Heart left ventricle (tissue), 16 donors: ENCODE data around the gene C1orf141. TPM values are rescaled to one million over a fixed set of nuclear protein-coding genes. Genes with fewer than 3 reads are reported as not detected.

ENCODE experiments used
- ATAC-seq, 4 donors: fragments of 200-7000 bp; cut with Tn5 transposase; one replicate each; pipeline ENCODE4 v1.9.1; 2020 to 2022; ENCODE audit warnings: moderate library complexity in 4 of 4, mild to moderate bottlenecking in 3 of 4, moderate number of reproducible peaks in 1 of 4
- DNase-seq, 5 donors: peaks; one replicate each; pipeline ENCODE4 v3.0.0-alpha.2; 2020
- H3K27ac ChIP-seq, 12 donors: fragments of 200-600 bp; sonication (generic) in 4 of 12; one replicate each; pipeline versions ENCODE4 v1.5.0 to v1.8.0; 2016 to 2022; ENCODE audit warnings: mild to moderate bottlenecking in 2 of 12
- H3K27me3 ChIP-seq, 9 donors: fragments of 200-600 bp; sonication (generic) in 2 of 9; one replicate each; pipeline versions ENCODE4 v1.5.1 to v1.8.0; 2016 to 2022; ENCODE audit warnings: mild to moderate bottlenecking in 3 of 9
- H3K36me3 ChIP-seq, 9 donors: fragments of 200-600 bp; sonication (generic) in 2 of 9; one replicate each; pipeline versions ENCODE4 v1.5.0 to v1.8.0; 2018 to 2022; ENCODE audit warnings: mild to moderate bottlenecking in 2 of 9
- H3K4me1 ChIP-seq, 12 donors: fragments of 200-600 bp; sonication (generic) in 4 of 12; one replicate each; pipeline versions ENCODE4 v1.5.0 to v1.8.0; 2016 to 2022; ENCODE audit warnings: mild to moderate bottlenecking in 3 of 12
- H3K4me3 ChIP-seq, 12 donors: fragments of 200-600 bp; sonication (generic) in 4 of 12; one replicate each; pipeline versions ENCODE4 v1.5.0 to v1.8.0; 2017 to 2022; ENCODE audit warnings: mild to moderate bottlenecking in 9 of 12, moderate library complexity in 4 of 12
- H3K9me3 ChIP-seq, 12 donors: fragments of 200-600 bp; sonication (generic) in 4 of 12; one replicate each; pipeline versions ENCODE4 v1.5.0 to v1.8.0; 2016 to 2022; ENCODE audit warnings: mild to moderate bottlenecking in 1 of 12
- CTCF ChIP-seq, 12 donors: fragments of 200-600 bp; sonication (generic) in 4 of 12; IDR thresholded peaks; one replicate each; pipeline versions ENCODE4 v1.5.0 to v1.8.0; 2018 to 2022; ENCODE audit warnings: antibody characterized with exemption in 12 of 12, mild to moderate bottlenecking in 5 of 12
- POLR2A ChIP-seq, 2 donors: fragments of 450-650 bp; IDR thresholded peaks; one replicate each; pipeline ENCODE4 v1.6.1; 2017; ENCODE audit warnings: antibody characterized with exemption in 2 of 2, mild to moderate bottlenecking in 2 of 2, moderate library complexity in 2 of 2
- WGBS, 4 donors: extraction: QIAGEN DNeasy Blood & Tissue Kit in 2 of 4; methylation state at CpG; one replicate each; pipeline versions ENCODE4 v1.1.5 to v1.1.7; 2013 to 2018; 5-methylcytosine and 5-hydroxymethylcytosine counted together
- intact Hi-C, 10 donors: fragments of 100-400 bp; cut with DNase I; formaldehyde crosslinking; loops; one replicate each; pipeline versions ENCODE4 v1.11.1 to v1.14.2; 2022
- polyA plus RNA-seq, 2 donors: library from polyadenylated mRNA; stranded (reverse); fragments of 200-250 nt; gene quantifications; one replicate each; pipeline ENCODE4 v1.2.3, GENCODE V29; 2013
- total RNA-seq, 9 donors: library from RNA; depleted of rRNA in 2 of 9; stranded (reverse); fragments of >200 nt in 2 of 9; fragmentation: NEBNext Ultra II Directional in 3 of 9; extraction: Animal tissue kit (Norgen Biotek cat#: 25700) in 3 of 9; gene quantifications; one replicate each; pipeline versions ENCODE4 v1.1.0 to v1.2.4, GENCODE V29; 2016 to 2023
- donor health status: ischemic (EF 13 %, LVEDD 7.1; RV severe dilation, severe dysfunction).
- donor health status: healthy with polysubstance abuse.
- donor health status: DM: no; HTN: yes; CAD: no.
- donor health status: DM: no; HTN: no; CAD: no.
- donor health status: ischemic (EF 25% LVEDD 6.9; RV normal size, moderate dysfunction).
- donor health status: ischemic (EF 25% LVEDD 5.7; RV mildly dilated, moderate dysfunction).
- donor health status: healthy.
- donor health status: DM: yes; HTN: yes; CAD: no.
- donor health status: ischemic (EF 35%, LVEDD 5.7; RV mildly dilated, moderate dysfunction).
- donor health status: nonischemic (EF 11% LVEDD 7.7; RV severe dilation, severe dysfunction).
- donor health status: DM: yes; HTN: yes; CAD: no.
- donor health status: PGD.
- donor health status: ischemic (EF 29% LVEDD 5.4; RV normal size, mild dysfunction).
- donor health status: nonischemic (EF 23%, LVEDD 6.1; RV moderate dilation, normal function).

C1orf141 gene
- total and polyA plus RNA-seq, 11 donors = not detected

- TF ChIP-seq POLR2A (IDR thresholded peaks at IDR 0.05) = no peak
- TF ChIP-seq CTCF (IDR thresholded peaks at IDR 0.05) = no peak
- no peak for ATAC-seq
- peaks cover 0 to 10% (median 5%) of the 10 kb centered on the region in 12 donors for H3K4me1 ChIP-seq
- WGBS, 4 donors = 69 to 78% (median 72%) methylated on average over 4 of the region's 4 CpGs
- H3K9me3 ChIP-seq = no peaks in the 10 kb centered on the region
- intact Hi-C loops = loop anchor here in 1 of 10 donors (10.0 kb wide), 1 partner anchor 73 kb away; no protein-coding TSS in a partner anchor
- no peaks in the 10 kb centered on the region for H3K36me3 ChIP-seq
- H3K27ac ChIP-seq = no peak overlapping the region
- H3K4me3 ChIP-seq = no peak overlapping the region
- no peak for DNase-seq
- peaks cover 0 to 3% (median 0%) of the 10 kb centered on the region in 9 donors for H3K27me3 ChIP-seq
These were observed 2.6 kb upstream of the C1orf141 start for GRCh38 chr1:67137307-67137753.

GRCh38 chr1:67135354-67135753, 584 bp upstream of the C1orf141 start:
- H3K27ac ChIP-seq = peak overlapping the region in 1 of 12 donors; percentile 13
- H3K36me3 ChIP-seq = no peaks in the 10 kb centered on the region
- TF ChIP-seq CTCF (IDR thresholded peaks at IDR 0.05) (no peak), POLR2A (IDR thresholded peaks at IDR 0.05) (no peak)
- H3K27me3 ChIP-seq = peaks cover 0 to 3% (median 0%) of the 10 kb centered on the region in 9 donors
- no peaks in the 10 kb centered on the region for H3K9me3 ChIP-seq
- ATAC-seq (peak in 2 of 4 donors; percentile 51 to 54), DNase-seq (no peak)
- intact Hi-C loops = loop anchor here in 1 of 10 donors (10.0 kb wide), 1 partner anchor 71 kb away; no protein-coding TSS in a partner anchor
- peak overlapping the region in 2 of 12 donors; percentile 40 to 52 for H3K4me3 ChIP-seq
- peaks cover 0 to 10% (median 5%) of the 10 kb centered on the region in 12 donors for H3K4me1 ChIP-seq
- WGBS, 4 donors = 59 to 74% (median 66%) methylated on average over 2 of the region's 2 CpGs

- intact Hi-C loops = loop anchor here in 1 of 10 donors (10.0 kb wide), 1 partner anchor 68 kb away; no protein-coding TSS in a partner anchor
- Histone ChIP-seq H3K27me3 (peaks cover 0 to 3% (median 0%) of the 10 kb centered on the region in 9 donors), H3K4me1 (peaks cover 0 to 10% (median 5%) of the 10 kb centered on the region in 12 donors), H3K27ac (no peak overlapping the region), H3K9me3 (no peaks in the 10 kb centered on the region), H3K36me3 (no peaks in the 10 kb centered on the region), H3K4me3 (no peak overlapping the region)
- TF ChIP-seq CTCF (IDR thresholded peaks at IDR 0.05) (no peak), POLR2A (IDR thresholded peaks at IDR 0.05) (no peak)
- DNase-seq = no peak
- ATAC-seq = no peak
- 77 to 92% (median 81%) methylated on average over 2 of the region's 2 CpGs for WGBS, 4 donors
These were observed 1.6 kb downstream of the C1orf141 start for GRCh38 chr1:67133177-67133576.

- intact Hi-C loops = loop anchor here in 1 of 10 donors (10.0 kb wide), 1 partner anchor 66 kb away; no protein-coding TSS in a partner anchor
- ATAC-seq (no peak), DNase-seq (no peak)
These were observed 4.1 kb downstream of the C1orf141 start for GRCh38 chr1:67130673-67131072.

More at GRCh38 chr1:67130673-67131072, 4.1 kb downstream of the C1orf141 start:
- WGBS, 4 donors = 54 to 62% (median 56%) methylated on average over 2 of the region's 2 CpGs
- H3K4me1 ChIP-seq = peaks cover 0 to 10% (median 5%) of the 10 kb centered on the region in 12 donors
- no peak overlapping the region for H3K27ac ChIP-seq
- no peaks in the 10 kb centered on the region for H3K9me3 ChIP-seq
- no peaks in the 10 kb centered on the region for H3K36me3 ChIP-seq
- peaks cover 0 to 3% (median 0%) of the 10 kb centered on the region in 9 donors for H3K27me3 ChIP-seq
- no peak overlapping the region for H3K4me3 ChIP-seq
- TF ChIP-seq CTCF (IDR thresholded peaks at IDR 0.05) (no peak), POLR2A (IDR thresholded peaks at IDR 0.05) (no peak)
